HCT116 (cell line): ENCODE measurements around the gene THSD4. TPM values are rescaled to one million over a fixed set of nuclear protein-coding genes. Genes with fewer than 3 reads are reported as not detected.

Experiments used
- ATAC-seq: fragments of 200-7000 bp; cut with Tn5 transposase; 2 replicates; pipeline ENCODE4 v1.9.1; 2020; ENCODE audit warnings: mild to moderate bottlenecking, moderate library complexity
- BruUV-seq: library from RNA; stranded (reverse); fragments of 400-500 nt; replicated peaks from 2 replicates; lab custom pipeline; 2021; lab: Mats Ljungman, UMichigan
- CTCF ChIA-PET: fragments of 300-600 bp; sonication (Branson Sonifier 250); formaldehyde crosslinking; loops from one replicate; lab custom pipeline; 2021; ENCODE audit warnings: antibody characterized with exemption; lab: Charles Lee
- POLR2A ChIA-PET: fragments of 300-600, 350-600 bp; sonication (Branson Sonifier 250); formaldehyde crosslinking; loops from one replicate; lab custom pipeline; 2021; ENCODE audit warnings: antibody characterized with exemption; lab: Charles Lee
- RAD21 ChIA-PET, 2 experiments: fragments of 300-600 bp; sonication (Branson Sonifier 250); formaldehyde crosslinking; loops; one replicate each; lab custom pipeline; 2023; ENCODE audit warnings: low total read pairs in 2 of 2; ENCODE audit not compliant: uncharacterized antibody in 2 of 2, unreplicated experiment in 2 of 2, low non-redundant PET in 1 of 2; lab: Charles Lee
- DNase-seq: peaks from one replicate; pipeline ENCODE4 v3.0.0-alpha.2; 2010; ENCODE audit warnings: low read depth, low spot score
- H2AFZ ChIP-seq: fragments of 200-600 bp; shearing (Covaris generic), sonication (generic); 2 replicates; pipeline ENCODE4 v1.6.1; 2017; ENCODE audit warnings: low read depth, mixed run types, mixed read lengths, antibody characterized with exemption, low read length; ENCODE audit not compliant: poor library complexity, severe bottlenecking
- H3K27ac ChIP-seq: 2 replicates; pipeline ENCODE4 v1.5.1; 2012; ENCODE audit warnings: low read depth, low read length
- H3K27me3 ChIP-seq: fragments of 200-600 bp; sonication (generic); 2 replicates; pipeline ENCODE4 v1.6.1; 2016; ENCODE audit warnings: mixed run types, low read length, mixed read lengths; ENCODE audit not compliant: insufficient read depth
- H3K36me3 ChIP-seq, 2 experiments: fragments of 200-500 bp in 1 of 2; fragments of 200-600 bp in 1 of 2; sonication (Bioruptor generic) in 1 of 2; sonication (generic) in 1 of 2; 2 replicates each; pipeline versions ENCODE4 v1.5.1 to v1.6.1; 2014 to 2016; ENCODE audit warnings: low read length in 2 of 2, inconsistent platforms in 1 of 2, mixed read lengths in 1 of 2, mixed run types in 1 of 2; ENCODE audit not compliant: insufficient read depth in 2 of 2, control insufficient read depth in 1 of 2
- H3K4me1 ChIP-seq, 2 experiments: fragments of 200-600 bp in 1 of 2; sonication (generic) in 1 of 2; 2 replicates each; pipeline versions ENCODE4 v1.5.1 to v1.6.1; 2012 to 2017; ENCODE audit warnings: low read length in 2 of 2, inconsistent platforms in 1 of 2, mild to moderate bottlenecking in 1 of 2, mixed read lengths in 1 of 2, mixed run types in 1 of 2, moderate library complexity in 1 of 2; ENCODE audit not compliant: insufficient read depth in 2 of 2, control insufficient read depth in 1 of 2
- H3K4me2 ChIP-seq: fragments of 200-600 bp; sonication (generic); 2 replicates; pipeline ENCODE4 v1.6.1; 2017; ENCODE audit warnings: mixed run types, low read length, mixed read lengths
- H3K4me3 ChIP-seq, 2 experiments: fragments of 200-600 bp in 1 of 2; sonication (generic) in 1 of 2; replicated peaks in 1 of 2; 2 replicates each; pipeline ENCODE4 v1.5.1; 2011 to 2016; ENCODE audit warnings: low read length in 2 of 2, control low read depth in 1 of 2, low read depth in 1 of 2, mild to moderate bottlenecking in 1 of 2, mixed read lengths in 1 of 2, mixed run types in 1 of 2
- H3K79me2 ChIP-seq: fragments of 200-600 bp; sonication (generic); 2 replicates; pipeline ENCODE4 v1.6.1; 2017; ENCODE audit warnings: mild to moderate bottlenecking, mixed run types, low read length, moderate library complexity, mixed read lengths; ENCODE audit not compliant: insufficient read depth
- H3K9ac ChIP-seq: fragments of 200-600 bp; sonication (generic); 2 replicates; pipeline ENCODE4 v1.6.1; 2016; ENCODE audit warnings: low read length, mixed read lengths
- H3K9me2 ChIP-seq: fragments of 200-600 bp; sonication (generic), shearing (Covaris generic); 2 replicates; pipeline ENCODE4 v1.6.1; 2017; ENCODE audit warnings: mixed run types, mild to moderate bottlenecking, moderate library complexity; ENCODE audit not compliant: insufficient read depth
- H3K9me3 ChIP-seq, 2 experiments: fragments of 200-500 bp in 1 of 2; fragments of 200-600 bp in 1 of 2; sonication (Bioruptor generic) in 1 of 2; sonication (generic) in 1 of 2; 2 replicates each; pipeline ENCODE4 v1.6.1; 2014 to 2017; ENCODE audit warnings: low read length in 2 of 2, mixed read lengths in 2 of 2, inconsistent platforms in 1 of 2, low read depth in 1 of 2, mild to moderate bottlenecking in 1 of 2, mixed run types in 1 of 2, moderate library complexity in 1 of 2; ENCODE audit not compliant: control insufficient read depth in 1 of 2, insufficient read depth in 1 of 2
- H4K20me1 ChIP-seq: fragments of 200-600 bp; sonication (generic), shearing (Covaris generic); 2 replicates; pipeline ENCODE4 v1.6.1; 2017; ENCODE audit warnings: mixed run types, mild to moderate bottlenecking, moderate library complexity; ENCODE audit not compliant: insufficient read depth
- ATF3 ChIP-seq: IDR thresholded peaks from 2 replicates; pipeline ENCODE4 v1.6.1; 2012
- CEBPB ChIP-seq: IDR thresholded peaks from 2 replicates; pipeline ENCODE4 v1.6.1; 2012; ENCODE audit warnings: low read depth
- EGR1 ChIP-seq: IDR thresholded peaks from 2 replicates; pipeline ENCODE4 v1.6.1; 2012; ENCODE audit warnings: low read depth
- EZH2 ChIP-seq: fragments of 200-600 bp; sonication (generic); IDR thresholded peaks from 2 replicates; pipeline ENCODE4 v1.6.1; 2017; ENCODE audit warnings: antibody characterized with exemption, mixed run types
- EZH2phosphoT487 ChIP-seq: fragments of 200-600 bp; IDR thresholded peaks from 2 replicates; pipeline ENCODE4 v1.6.1; 2018; ENCODE audit warnings: antibody characterized with exemption, borderline replicate concordance
- JUND ChIP-seq: IDR thresholded peaks from 2 replicates; pipeline ENCODE4 v1.6.1; 2012
- RAD21 ChIP-seq: IDR thresholded peaks from 2 replicates; pipeline ENCODE4 v1.6.1; 2012; ENCODE audit warnings: low read depth, mild to moderate bottlenecking
- TCF7L2 ChIP-seq: IDR thresholded peaks from 2 replicates; pipeline ENCODE4 v1.7.0; 2011; ENCODE audit warnings: borderline replicate concordance, inconsistent platforms; ENCODE audit not compliant: insufficient read depth, insufficient read length; ENCODE audit errors: extremely low read depth
- ZNF274 ChIP-seq: fragments of 200-500 bp; sonication (Bioruptor generic); IDR thresholded peaks from 2 replicates; pipeline ENCODE4 v1.6.1; 2014; ENCODE audit warnings: mild to moderate bottlenecking, low read depth, low read length, inconsistent platforms
- intact Hi-C: fragments of 100-400 bp; cut with micrococcal nuclease; formaldehyde crosslinking; loops from 2 replicates; pipeline ENCODE4 v1.10.0; 2022
- total RNA-seq: library from RNA; stranded (reverse); gene quantifications from one replicate; pipeline ENCODE4 v1.2.1, GENCODE V29; 2021; ENCODE audit not compliant: unreplicated experiment
- TF ChIP-seq, protein P1 (sequence below): IDR thresholded peaks from 2 replicates; pipeline ENCODE4 v1.6.1; 2011; ENCODE audit warnings: mild to moderate bottlenecking, low read length, moderate library complexity; ENCODE audit not compliant: insufficient replicate concordance; ENCODE audit errors: extremely low read depth

Gene THSD4
- total RNA-seq, 1 experiment from 2014 or later = 30.5 TPM

GRCh38 chr15:71111181-71111565 lies 4.1 kb upstream of the THSD4 start:
- Histone ChIP-seq H3K27ac (no peak overlapping the region), H3K4me1 (peaks cover 12% of the 10 kb centered on the region in 2 experiments; a peak in 3 of 4 replicates), H4K20me1 (no peaks in the 10 kb centered on the region), H3K9me3 (no peaks in the 10 kb centered on the region), H3K27me3 (no peaks in the 10 kb centered on the region), H3K4me2 (no peak overlapping the region), H2AFZ (no peak overlapping the region), H3K4me3 (no peak overlapping the region), H3K79me2 (no peaks in the 10 kb centered on the region), H3K36me3 (no peaks in the 10 kb centered on the region), H3K9me2 (no peaks in the 10 kb centered on the region), H3K9ac (no peak overlapping the region)
- BruUV-seq = no TSS peak
- DNase-seq = no peak
- CTCF ChIA-PET = no interaction called here
- RAD21 ChIA-PET = no interaction called here
- TF ChIP-seq EGR1 (no peak), EZH2phosphoT487 (no peak), TCF7L2 (no peak), EZH2 (no peak), RAD21 (no peak), ATF3 (no peak), CEBPB (no peak), ZNF274 (no peak), JUND (no peak)
- TF ChIP-seq, protein P1, sequence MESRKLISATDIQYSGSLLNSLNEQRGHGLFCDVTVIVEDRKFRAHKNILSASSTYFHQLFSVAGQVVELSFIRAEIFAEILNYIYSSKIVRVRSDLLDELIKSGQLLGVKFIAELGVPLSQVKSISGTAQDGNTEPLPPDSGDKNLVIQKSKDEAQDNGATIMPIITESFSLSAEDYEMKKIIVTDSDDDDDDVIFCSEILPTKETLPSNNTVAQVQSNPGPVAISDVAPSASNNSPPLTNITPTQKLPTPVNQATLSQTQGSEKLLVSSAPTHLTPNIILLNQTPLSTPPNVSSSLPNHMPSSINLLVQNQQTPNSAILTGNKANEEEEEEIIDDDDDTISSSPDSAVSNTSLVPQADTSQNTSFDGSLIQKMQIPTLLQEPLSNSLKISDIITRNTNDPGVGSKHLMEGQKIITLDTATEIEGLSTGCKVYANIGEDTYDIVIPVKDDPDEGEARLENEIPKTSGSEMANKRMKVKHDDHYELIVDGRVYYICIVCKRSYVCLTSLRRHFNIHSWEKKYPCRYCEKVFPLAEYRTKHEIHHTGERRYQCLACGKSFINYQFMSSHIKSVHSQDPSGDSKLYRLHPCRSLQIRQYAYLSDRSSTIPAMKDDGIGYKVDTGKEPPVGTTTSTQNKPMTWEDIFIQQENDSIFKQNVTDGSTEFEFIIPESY = no peak
- ATAC-seq = no peak
- intact Hi-C loops = loop anchor here (10.0 kb wide), 1 partner anchor 216 kb away; the partner anchor contains the start of genes LRRC49 and THAP10
- POLR2A ChIA-PET = no interaction called here
